RWPE2 (cell line): ENCODE results near the gene KLRD1.
"Not testable (repeated sequence)": the region's sequence is repeated elsewhere in the genome, so short reads cannot be mapped to it uniquely, and the experiment has no call there.

Experiments used
- ATAC-seq: fragments of 200-7000 bp; cut with Tn5 transposase; 3 replicates; pipeline ENCODE4 v1.9.1; 2021; ENCODE audit warnings: low read depth
- DNase-seq: peaks from one replicate; pipeline ENCODE4 v3.0.0-alpha.2; 2020; ENCODE audit warnings: low spot score
- H3K27ac ChIP-seq: fragments of 450-650 bp; 2 replicates; pipeline ENCODE4 v1.5.1; 2017; ENCODE audit warnings: mild to moderate bottlenecking; ENCODE audit not compliant: poor library complexity, severe bottlenecking
- H3K27me3 ChIP-seq: fragments of 250-450 bp; sonication (Bioruptor Pico); 2 replicates; pipeline ENCODE4 v1.5.1; 2021; ENCODE audit warnings: mild to moderate bottlenecking, moderate library complexity; ENCODE audit not compliant: insufficient read depth, poor library complexity, severe bottlenecking
- H3K36me3 ChIP-seq: fragments of 250-450 bp; sonication (Bioruptor Pico); 2 replicates; pipeline ENCODE4 v1.5.1; 2020; ENCODE audit warnings: low read depth, mild to moderate bottlenecking, moderate library complexity
- H3K4me1 ChIP-seq: fragments of 250-450 bp; sonication (Bioruptor Pico); 2 replicates; pipeline ENCODE4 v1.5.1; 2021; ENCODE audit warnings: mild to moderate bottlenecking, moderate library complexity; ENCODE audit not compliant: insufficient read depth, poor library complexity, severe bottlenecking
- H3K4me3 ChIP-seq: fragments of 250-450 bp; sonication (Bioruptor Pico); 2 replicates; pipeline ENCODE4 v1.5.1; 2021; ENCODE audit warnings: mild to moderate bottlenecking, moderate library complexity; ENCODE audit not compliant: severe bottlenecking
- H3K9me3 ChIP-seq: fragments of 250-450 bp; sonication (Bioruptor Pico); 2 replicates; pipeline ENCODE4 v1.5.1; 2021; ENCODE audit warnings: mild to moderate bottlenecking, moderate library complexity; ENCODE audit not compliant: severe bottlenecking
- TF ChIP-seq, protein P1 (sequence below): fragments of 450-650 bp; IDR thresholded peaks from one replicate; pipeline ENCODE4 v1.5.1; 2017; ENCODE audit warnings: mild to moderate bottlenecking, moderate library complexity; ENCODE audit not compliant: poor library complexity, severe bottlenecking

The KLRD1 gene

GRCh38 chr12:10305411-10305810, 2.3 kb upstream of the KLRD1 start:
- Histone ChIP-seq H3K9me3 (no peaks in the 10 kb centered on the region), H3K27me3 (no peaks in the 10 kb centered on the region), H3K4me3 (no peak overlapping the region), H3K4me1 (no peaks in the 10 kb centered on the region), H3K36me3 (no peaks in the 10 kb centered on the region), H3K27ac (no peak overlapping the region)
- no peak for ATAC-seq
- no peak for DNase-seq
- TF ChIP-seq, protein P1, sequence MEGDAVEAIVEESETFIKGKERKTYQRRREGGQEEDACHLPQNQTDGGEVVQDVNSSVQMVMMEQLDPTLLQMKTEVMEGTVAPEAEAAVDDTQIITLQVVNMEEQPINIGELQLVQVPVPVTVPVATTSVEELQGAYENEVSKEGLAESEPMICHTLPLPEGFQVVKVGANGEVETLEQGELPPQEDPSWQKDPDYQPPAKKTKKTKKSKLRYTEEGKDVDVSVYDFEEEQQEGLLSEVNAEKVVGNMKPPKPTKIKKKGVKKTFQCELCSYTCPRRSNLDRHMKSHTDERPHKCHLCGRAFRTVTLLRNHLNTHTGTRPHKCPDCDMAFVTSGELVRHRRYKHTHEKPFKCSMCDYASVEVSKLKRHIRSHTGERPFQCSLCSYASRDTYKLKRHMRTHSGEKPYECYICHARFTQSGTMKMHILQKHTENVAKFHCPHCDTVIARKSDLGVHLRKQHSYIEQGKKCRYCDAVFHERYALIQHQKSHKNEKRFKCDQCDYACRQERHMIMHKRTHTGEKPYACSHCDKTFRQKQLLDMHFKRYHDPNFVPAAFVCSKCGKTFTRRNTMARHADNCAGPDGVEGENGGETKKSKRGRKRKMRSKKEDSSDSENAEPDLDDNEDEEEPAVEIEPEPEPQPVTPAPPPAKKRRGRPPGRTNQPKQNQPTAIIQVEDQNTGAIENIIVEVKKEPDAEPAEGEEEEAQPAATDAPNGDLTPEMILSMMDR, result no peak

- H3K4me3 ChIP-seq, result no peak overlapping the region
- H3K27ac ChIP-seq, result no peak overlapping the region
- ATAC-seq, result no peak
- DNase-seq, result no peak
- no peaks in the 10 kb centered on the region for H3K4me1 ChIP-seq
- no peaks in the 10 kb centered on the region for H3K36me3 ChIP-seq
- TF ChIP-seq, protein P1, result no peak
- no peaks in the 10 kb centered on the region for H3K27me3 ChIP-seq
- H3K9me3 ChIP-seq, result no peaks in the 10 kb centered on the region
Observed at GRCh38 chr12:10310926-10311720, 3.5 kb downstream of the KLRD1 start.

DNA sequence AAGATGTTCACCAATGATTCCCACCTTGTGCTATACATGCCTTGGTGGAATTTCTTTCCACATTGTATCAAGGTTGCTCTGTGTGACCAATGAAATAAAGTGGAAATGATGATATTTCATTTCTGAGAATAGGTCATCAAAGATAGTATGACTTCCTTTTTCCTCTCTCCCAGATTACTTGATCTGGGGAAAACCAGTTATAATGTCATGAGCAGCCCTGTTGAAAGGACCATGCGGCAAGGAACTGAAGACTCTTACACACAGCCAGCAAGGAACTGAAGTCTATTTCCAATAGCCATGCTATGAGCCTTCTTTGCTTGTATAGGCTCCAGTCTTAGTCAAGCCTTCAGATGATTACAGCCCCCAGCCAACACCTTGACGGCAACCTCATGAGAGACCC, 11.7 kb downstream of the KLRD1 start:
- ATAC-seq, result no peak
- no peaks in the 10 kb centered on the region for H3K27me3 ChIP-seq
- no peak overlapping the region for H3K27ac ChIP-seq

GRCh38 chr12:10320643-10321042, 13.0 kb downstream of the KLRD1 start:
- Histone ChIP-seq H3K27me3 (no peaks in the 10 kb centered on the region), H3K4me3 (no peak overlapping the region), H3K9me3 (no peaks in the 10 kb centered on the region), H3K36me3 (no peaks in the 10 kb centered on the region), H3K27ac (no peak overlapping the region), H3K4me1 (no peaks in the 10 kb centered on the region)
- ATAC-seq, result no peak
- no peak for DNase-seq
- TF ChIP-seq, protein P1, result no peak

More for the DNA sequence above, 11.7 kb downstream of the KLRD1 start:
- Histone ChIP-seq H3K36me3 (no peaks in the 10 kb centered on the region), H3K9me3 (no peaks in the 10 kb centered on the region), H3K4me3 (no peak overlapping the region), H3K4me1 (no peaks in the 10 kb centered on the region)
- no peak for DNase-seq
- TF ChIP-seq, protein P1, result no peak

- not testable (repeated sequence) for ATAC-seq, H3K4me1 ChIP-seq, H3K9me3 ChIP-seq, H3K27ac ChIP-seq, H3K4me3 ChIP-seq, H3K36me3 ChIP-seq, DNase-seq, H3K27me3 ChIP-seq
Observed at GRCh38 chr12:10328691-10329090, 21.0 kb downstream of the KLRD1 start.
